Stimulated activated CD4-positive, alpha-beta T cell treated with anti-CD3 and anti-CD28 coated beads, Interleukin-15, amount 100 ng/mL, for 48 hours (primary cell): ENCODE results near the gene ARID2.

Source experiments
- DNase-seq, 2 donors: peaks; one replicate each; pipeline ENCODE4 v3.0.0-alpha.2; 2020; ENCODE audit warnings: low read depth in 2 of 2

ARID2 gene

DNA sequence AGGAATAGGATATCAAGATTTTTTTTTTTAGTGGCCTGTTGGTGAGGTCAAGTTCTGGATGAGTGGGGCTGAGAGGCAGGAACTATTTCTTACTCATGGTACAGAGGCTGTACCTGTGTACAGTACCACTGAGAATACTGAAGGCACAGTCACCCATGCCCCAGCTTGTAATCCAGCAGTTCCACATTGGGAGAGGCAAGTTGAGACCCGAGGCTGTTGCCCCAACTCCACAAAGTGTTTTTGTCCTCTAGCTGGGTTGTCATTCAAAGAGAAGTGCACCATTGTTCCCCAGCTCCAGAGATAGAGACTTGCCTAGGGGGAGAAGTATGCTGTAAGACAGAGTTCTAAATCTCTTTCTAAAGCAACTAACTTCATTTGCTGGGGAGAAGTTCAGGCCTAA lies 38.7 kb downstream of the ARID2 start:
- DNase-seq = no peak

DNA sequence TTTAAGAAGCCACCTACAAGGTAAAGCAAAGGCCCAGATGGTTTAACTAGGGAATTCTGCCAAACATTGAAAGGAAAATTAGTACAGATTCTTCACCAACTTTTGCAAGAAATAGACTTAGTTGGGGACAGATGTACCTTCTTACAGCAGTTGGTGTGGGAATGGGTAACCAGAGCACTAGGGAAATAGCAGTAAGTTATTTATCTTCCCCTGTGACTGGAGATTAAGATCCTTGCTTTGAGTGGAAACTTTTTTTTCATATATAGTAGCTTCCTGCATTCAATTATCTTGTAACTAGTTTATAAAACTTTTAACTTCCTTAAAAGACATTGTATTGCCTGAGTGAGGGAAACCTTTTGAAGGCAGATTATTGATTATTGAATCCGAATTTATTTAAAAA lies 44.2 kb downstream of the ARID2 start:
- DNase-seq = no peak

GRCh38 chr12:45774508-45775162 lies 45.1 kb downstream of the ARID2 start:
- DNase-seq = no peak

GRCh38 chr12:45775465-45775864 lies 46.0 kb downstream of the ARID2 start:
- no peak for DNase-seq

DNA sequence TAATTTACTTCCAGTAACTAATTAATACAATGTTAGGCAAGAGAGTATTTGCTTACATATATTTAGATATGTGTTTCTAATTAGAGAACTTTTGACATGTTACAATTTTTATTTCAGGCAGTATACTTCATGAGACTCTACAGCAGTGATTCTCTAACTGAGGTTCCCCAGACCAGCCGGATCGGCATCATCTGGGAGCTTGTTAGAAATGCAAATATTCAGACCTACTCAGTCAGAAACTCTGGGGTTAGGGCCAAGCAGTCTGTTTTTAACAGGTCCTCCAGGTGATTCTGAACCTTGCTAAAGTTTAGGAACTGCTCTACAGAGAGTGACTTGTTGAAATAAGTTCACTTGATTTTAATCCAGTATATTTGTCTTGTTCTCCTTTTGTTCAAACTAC lies 46.5 kb downstream of the ARID2 start:
- DNase-seq = no peak

- DNase-seq = no peak
These were observed 50.4 kb downstream of the ARID2 start for GRCh38 chr12:45779936-45780335.

DNA sequence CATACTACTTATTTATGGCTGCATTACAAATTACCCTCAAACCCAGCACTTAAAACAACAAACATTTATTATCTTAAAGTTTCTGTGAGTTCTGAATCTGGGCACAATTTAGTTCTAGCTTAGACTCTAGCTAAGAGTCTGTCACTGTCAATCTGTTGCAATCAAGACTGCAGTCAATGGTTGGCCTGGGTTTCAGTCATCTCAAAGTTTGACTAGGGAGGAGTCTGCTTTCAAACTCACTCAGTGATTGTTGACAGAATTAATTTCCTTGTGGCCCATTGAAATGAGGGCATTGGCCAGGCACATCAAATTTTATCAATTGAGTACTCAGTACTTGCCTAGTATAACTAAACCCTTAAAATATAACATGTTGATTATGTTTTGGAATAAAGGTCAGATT lies 51.6 kb downstream of the ARID2 start:
- no peak for DNase-seq

DNA sequence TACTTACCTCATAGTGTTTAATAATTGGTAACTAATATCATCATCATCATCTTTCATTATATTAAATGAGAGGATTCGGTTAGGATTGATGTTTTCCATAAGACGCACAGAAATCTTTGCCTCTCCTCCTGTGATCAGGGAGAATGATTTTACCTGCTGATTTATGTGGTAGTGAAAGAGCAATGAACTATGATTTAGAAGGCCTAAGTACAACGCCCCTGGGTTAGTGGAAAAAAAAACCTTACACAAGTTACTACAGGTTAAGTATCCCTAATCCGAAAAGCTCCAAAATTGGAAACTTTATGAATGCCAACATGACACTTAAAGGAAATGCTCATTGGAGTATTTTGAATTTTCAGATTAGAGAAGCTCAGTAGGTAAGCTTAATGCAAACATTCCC lies 55.8 kb downstream of the ARID2 start:
- no peak for DNase-seq

DNA sequence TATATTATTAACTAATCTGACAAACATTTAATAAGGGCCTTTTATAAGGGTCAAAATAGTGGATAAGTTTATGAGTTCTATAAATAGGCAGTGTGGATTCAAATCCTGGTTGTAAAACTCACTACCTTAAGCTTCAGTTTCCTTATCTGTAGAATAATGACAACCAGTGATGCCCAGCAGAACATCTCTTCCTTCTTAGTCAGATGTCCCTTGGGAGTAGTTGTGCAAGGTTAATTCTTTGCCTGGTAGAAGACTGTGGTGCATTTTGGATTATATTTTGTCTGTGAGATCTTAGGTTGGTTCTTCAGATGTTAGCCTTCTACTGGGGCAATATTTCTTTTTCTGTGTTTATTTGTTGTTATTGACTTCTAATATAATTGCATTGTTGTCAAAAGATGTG lies 59.5 kb downstream of the ARID2 start:
- no peak for DNase-seq

GRCh38 chr12:45794422-45794821 lies 64.9 kb downstream of the ARID2 start:
- no peak for DNase-seq

DNA sequence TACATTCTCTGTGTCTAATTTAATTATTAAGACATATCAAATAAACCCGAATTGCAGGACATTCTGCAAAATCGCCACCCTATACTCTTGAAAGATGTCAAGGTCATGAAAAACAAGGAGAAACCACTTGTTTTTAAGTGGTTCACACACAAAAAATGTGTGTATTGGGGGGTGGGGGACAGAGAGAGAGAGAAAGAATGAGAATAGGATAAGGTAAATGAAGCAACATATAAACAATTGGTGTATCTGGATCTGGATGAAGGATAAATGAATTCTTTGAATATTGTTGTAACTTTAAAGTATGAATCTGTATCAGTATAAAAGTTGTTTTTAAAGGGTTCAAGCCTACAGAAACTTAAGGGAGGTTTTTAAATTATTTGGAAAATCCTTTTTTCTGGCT lies 72.1 kb downstream of the ARID2 start:
- no peak for DNase-seq

GRCh38 chr12:45803111-45803510 lies 73.6 kb downstream of the ARID2 start:
- DNase-seq = no peak

DNA sequence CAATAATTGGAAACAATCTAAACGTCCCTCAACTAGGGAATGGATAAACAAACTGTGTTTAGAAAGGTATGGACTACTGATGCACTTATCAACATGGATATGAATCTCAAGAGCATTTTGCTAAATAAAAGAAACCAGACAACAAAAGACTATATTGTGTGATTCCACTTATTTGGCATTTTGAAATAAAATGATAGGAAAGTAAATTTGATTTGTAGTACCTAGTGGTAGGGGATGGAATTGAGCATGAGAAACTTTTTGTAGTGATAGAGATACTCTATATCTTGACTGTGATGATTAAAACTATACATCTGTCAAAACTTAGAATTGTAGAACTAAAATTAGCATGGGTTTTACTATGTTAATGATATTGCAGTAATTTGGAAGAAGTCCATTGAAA lies 87.1 kb downstream of the ARID2 start:
- no peak for DNase-seq

DNA sequence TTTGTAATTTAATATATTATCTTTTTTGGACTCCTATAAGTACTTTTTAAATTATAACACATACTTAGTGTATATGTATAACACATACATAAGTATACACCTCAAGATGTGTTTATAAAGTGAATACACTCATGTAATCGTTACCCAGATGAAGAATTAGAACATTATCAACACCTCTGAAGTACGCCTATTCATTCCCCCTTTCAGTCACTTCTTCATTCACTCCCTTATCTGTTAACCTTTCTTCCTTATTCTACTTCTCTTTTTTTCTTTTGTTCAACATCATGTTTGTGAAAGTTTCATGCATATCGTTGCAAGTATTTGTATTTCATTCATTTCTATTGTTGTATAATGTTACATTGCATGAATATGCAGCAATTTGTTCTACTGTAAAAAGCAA lies 98.5 kb downstream of the ARID2 start:
- no peak for DNase-seq

- DNase-seq = no peak
These were observed 98.9 kb downstream of the ARID2 start for GRCh38 chr12:45828402-45828801.

DNA sequence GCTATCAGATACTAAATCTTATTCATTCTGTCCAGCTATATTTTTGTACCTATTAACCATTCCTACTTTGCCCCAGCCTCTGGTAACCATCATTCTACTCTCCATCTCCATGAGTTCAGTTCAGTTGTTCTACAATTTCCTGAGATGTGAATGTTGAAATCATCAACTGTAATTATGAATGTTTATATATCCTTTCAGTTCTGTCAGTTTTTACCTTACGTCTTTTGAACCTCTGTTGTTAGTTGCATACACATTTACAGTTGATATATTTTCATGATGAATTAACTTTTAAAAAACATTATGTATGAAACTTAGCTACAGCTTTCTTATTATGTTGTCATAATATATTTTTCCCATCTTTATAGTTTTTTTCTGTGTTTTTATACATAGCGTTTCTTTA lies 102.1 kb downstream of the ARID2 start:
- no peak for DNase-seq

- no peak for DNase-seq
These were observed 103.9 kb downstream of the ARID2 start for GRCh38 chr12:45833401-45833800.

GRCh38 chr12:45834809-45835208 lies 105.3 kb downstream of the ARID2 start:
- DNase-seq = no peak

DNA sequence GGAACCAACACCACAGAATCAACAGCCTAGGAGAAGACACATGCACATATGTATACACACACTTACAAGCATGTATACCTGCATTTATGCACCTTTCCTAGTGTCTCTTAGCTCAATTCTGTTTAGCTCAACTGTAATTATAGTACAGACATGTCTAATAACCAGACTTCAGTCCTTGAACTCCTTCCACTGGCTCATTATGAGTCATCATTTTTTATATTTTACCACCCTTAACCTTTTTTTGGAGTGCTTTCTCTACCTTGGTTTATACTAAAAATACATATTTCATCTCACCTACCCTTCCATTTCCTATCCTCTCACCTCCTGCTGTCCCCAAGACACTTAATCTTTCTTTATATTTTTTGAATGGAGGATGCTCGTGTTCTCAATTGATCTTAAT lies 110.4 kb downstream of the ARID2 start:
- no peak for DNase-seq

GRCh38 chr12:45849289-45849688 lies 119.8 kb downstream of the ARID2 start:
- DNase-seq = no peak

DNA sequence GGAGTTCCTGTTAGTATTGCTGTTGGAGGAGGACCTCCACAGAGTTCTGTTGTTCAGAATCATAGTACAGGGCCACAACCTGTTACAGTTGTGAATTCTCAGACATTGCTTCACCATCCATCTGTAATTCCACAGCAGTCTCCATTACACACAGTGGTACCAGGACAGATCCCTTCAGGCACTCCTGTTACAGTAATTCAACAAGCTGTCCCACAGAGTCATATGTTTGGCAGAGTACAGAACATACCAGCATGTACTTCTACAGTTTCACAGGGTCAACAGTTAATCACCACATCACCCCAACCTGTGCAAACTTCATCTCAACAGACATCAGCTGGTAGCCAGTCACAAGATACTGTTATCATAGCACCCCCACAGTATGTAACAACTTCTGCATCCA lies 120.8 kb downstream of the ARID2 start:
- no peak for DNase-seq

DNA sequence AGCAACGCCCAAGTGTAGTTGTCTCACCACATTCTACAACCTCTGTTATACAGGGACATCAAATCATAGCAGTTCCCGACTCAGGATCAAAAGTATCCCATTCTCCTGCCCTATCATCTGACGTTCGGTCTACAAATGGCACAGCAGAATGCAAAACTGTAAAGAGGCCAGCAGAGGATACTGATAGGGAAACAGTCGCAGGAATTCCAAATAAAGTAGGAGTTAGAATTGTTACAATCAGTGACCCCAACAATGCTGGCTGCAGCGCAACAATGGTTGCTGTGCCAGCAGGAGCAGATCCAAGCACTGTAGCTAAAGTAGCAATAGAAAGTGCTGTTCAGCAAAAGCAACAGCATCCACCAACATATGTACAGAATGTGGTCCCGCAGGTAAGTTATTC lies 123.0 kb downstream of the ARID2 start:
- no peak for DNase-seq

GRCh38 chr12:45853550-45853949 lies 124.0 kb downstream of the ARID2 start:
- DNase-seq = no peak

- DNase-seq = no peak
These were observed 133.8 kb downstream of the ARID2 start for GRCh38 chr12:45863332-45863731.

DNA sequence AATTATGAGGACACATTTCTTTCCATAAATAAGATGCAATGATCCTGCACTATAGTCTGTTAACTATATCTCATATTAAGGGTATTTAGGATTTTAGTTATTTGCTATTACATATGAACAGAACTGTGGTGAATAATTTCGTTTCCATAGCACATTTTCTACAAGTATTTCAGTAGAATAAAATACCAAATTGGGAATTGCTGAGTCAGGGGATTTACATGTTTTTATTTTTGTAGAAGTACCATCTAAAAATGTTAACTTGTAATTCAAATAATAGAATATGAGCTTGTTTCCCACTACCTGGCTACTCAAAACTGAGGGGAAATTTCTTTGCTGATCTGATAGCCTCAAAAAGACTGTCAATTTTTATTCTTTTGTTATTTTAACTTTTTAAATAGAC lies 136.8 kb downstream of the ARID2 start:
- no peak for DNase-seq
